OCI-LY7 (cell line): ENCODE results near the gene CLPSL1. TPM values are rescaled to one million over a fixed set of nuclear protein-coding genes. Genes with fewer than 3 reads are reported as not detected.
A peak's percentile ranks its signal among the peaks of the same experiment; 100 is the strongest.

Source experiments
- BruUV-seq: library from RNA; stranded (reverse); fragments of 400-500 nt; replicated peaks from 2 replicates; lab custom pipeline; 2021; lab: Mats Ljungman, UMichigan
- CTCF ChIA-PET: fragments of 300-600 bp; sonication (Branson Sonifier 250); formaldehyde crosslinking; loops from one replicate; lab custom pipeline; 2022; ENCODE audit warnings: antibody characterized with exemption; ENCODE audit not compliant: unreplicated experiment; lab: Charles Lee
- POLR2A ChIA-PET: fragments of 300-600 bp; sonication (Branson Sonifier 250); formaldehyde crosslinking; loops from one replicate; lab custom pipeline; 2022; ENCODE audit warnings: antibody characterized with exemption; lab: Charles Lee
- DNase-seq: peaks from one replicate; pipeline ENCODE4 v3.0.0-alpha.2; 2015; ENCODE audit warnings: low spot score
- H2AFZ ChIP-seq: fragments of 200-600 bp; sonication (generic), shearing (Covaris generic); 2 replicates; pipeline ENCODE4 v1.6.1; 2014; ENCODE audit warnings: mild to moderate bottlenecking, antibody characterized with exemption, low read length, moderate library complexity
- H3K27ac ChIP-seq: fragments of 200-600 bp; sonication (generic); 2 replicates; pipeline ENCODE4 v1.5.1; 2014; ENCODE audit warnings: mixed run types, low read depth, mild to moderate bottlenecking, moderate library complexity, low read length, inconsistent platforms; ENCODE audit not compliant: poor library complexity, severe bottlenecking
- H3K36me3 ChIP-seq: fragments of 200-600 bp; sonication (generic); 2 replicates; pipeline ENCODE4 v1.6.1; 2014; ENCODE audit warnings: mild to moderate bottlenecking, antibody characterized with exemption, low read length, moderate library complexity, mixed read lengths; ENCODE audit not compliant: insufficient read depth
- H3K4me1 ChIP-seq: fragments of 200-600 bp; sonication (generic); 2 replicates; pipeline ENCODE4 v1.5.1; 2014; ENCODE audit warnings: mild to moderate bottlenecking, low read length; ENCODE audit not compliant: insufficient read depth, poor library complexity, severe bottlenecking
- H3K4me2 ChIP-seq: fragments of 200-600 bp; sonication (generic); 2 replicates; pipeline ENCODE4 v1.6.1; 2014; ENCODE audit warnings: mild to moderate bottlenecking, low read length
- H3K4me3 ChIP-seq: fragments of 200-600 bp; sonication (generic); 2 replicates; pipeline ENCODE4 v1.5.1; 2014; ENCODE audit warnings: mild to moderate bottlenecking, low read depth, low read length; ENCODE audit not compliant: poor library complexity, severe bottlenecking
- H3K79me2 ChIP-seq: fragments of 200-600 bp; sonication (generic); 2 replicates; pipeline ENCODE4 v1.6.1; 2016; ENCODE audit warnings: low read depth, mild to moderate bottlenecking, low read length, moderate library complexity, mixed read lengths; ENCODE audit not compliant: insufficient read depth
- H3K9me2 ChIP-seq: fragments of 200-600 bp; sonication (generic); 2 replicates; pipeline ENCODE4 v1.6.1; 2016; ENCODE audit warnings: mild to moderate bottlenecking, low read length, mixed read lengths; ENCODE audit not compliant: insufficient read depth
- H3K9me3 ChIP-seq: fragments of 200-600 bp; sonication (generic); 2 replicates; pipeline ENCODE4 v1.6.1; 2014; ENCODE audit warnings: mild to moderate bottlenecking, mixed run types, low read length, mixed read lengths
- H4K20me1 ChIP-seq: fragments of 200-600 bp; sonication (generic); 2 replicates; pipeline ENCODE4 v1.6.1; 2014; ENCODE audit warnings: mild to moderate bottlenecking, antibody characterized with exemption, low read length, moderate library complexity, mixed read lengths; ENCODE audit not compliant: insufficient read depth
- EZH2phosphoT487 ChIP-seq: fragments of 200-600 bp; sonication (generic); IDR thresholded peaks from 2 replicates; pipeline ENCODE4 v1.6.1; 2018; ENCODE audit warnings: low read depth, borderline replicate concordance, mild to moderate bottlenecking, mixed run types, antibody characterized with exemption, low read length, moderate library complexity, mixed read lengths
- intact Hi-C: fragments of 100-400 bp; cut with micrococcal nuclease; formaldehyde crosslinking; loops from one replicate; pipeline ENCODE4 v1.10.0; 2022; ENCODE audit not compliant: unreplicated experiment
- total RNA-seq, 2 experiments: library from RNA; depleted of rRNA in 1 of 2; stranded (reverse); fragments of >200 nt in 1 of 2; shearing (Covaris generic) in 1 of 2; gene quantifications; 2 replicates each; pipeline ENCODE4 v1.2.3, GENCODE V29; 2014 to 2022
- TF ChIP-seq, protein P1 (sequence below): fragments of 200-600 bp; sonication (generic); conservative IDR thresholded peaks from 2 replicates; pipeline ENCODE4 v1.5.1; 2014; ENCODE audit warnings: mild to moderate bottlenecking, antibody characterized with exemption, low read length, moderate library complexity, mixed read lengths

The CLPSL1 gene
- total RNA-seq, 2 experiments from 2014 or later = not detected

DNA sequence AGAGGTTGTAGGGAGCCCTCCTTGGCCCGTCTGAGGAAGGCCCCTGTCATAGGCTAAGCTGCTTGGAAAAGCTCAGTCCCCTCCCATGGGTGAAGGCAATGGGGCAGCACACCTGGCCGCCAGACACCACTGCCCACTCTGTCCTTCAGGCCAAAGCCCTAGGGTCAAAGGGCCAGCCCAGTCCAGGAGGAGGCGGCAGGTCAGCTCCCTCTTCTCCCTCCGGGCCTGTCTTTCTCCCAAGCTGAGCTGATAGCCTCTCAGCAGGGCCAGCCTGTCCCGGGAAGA, 9.5 kb upstream of the CLPSL1 start:
- TF ChIP-seq EZH2phosphoT487 = no peak
- TF ChIP-seq, protein P1, sequence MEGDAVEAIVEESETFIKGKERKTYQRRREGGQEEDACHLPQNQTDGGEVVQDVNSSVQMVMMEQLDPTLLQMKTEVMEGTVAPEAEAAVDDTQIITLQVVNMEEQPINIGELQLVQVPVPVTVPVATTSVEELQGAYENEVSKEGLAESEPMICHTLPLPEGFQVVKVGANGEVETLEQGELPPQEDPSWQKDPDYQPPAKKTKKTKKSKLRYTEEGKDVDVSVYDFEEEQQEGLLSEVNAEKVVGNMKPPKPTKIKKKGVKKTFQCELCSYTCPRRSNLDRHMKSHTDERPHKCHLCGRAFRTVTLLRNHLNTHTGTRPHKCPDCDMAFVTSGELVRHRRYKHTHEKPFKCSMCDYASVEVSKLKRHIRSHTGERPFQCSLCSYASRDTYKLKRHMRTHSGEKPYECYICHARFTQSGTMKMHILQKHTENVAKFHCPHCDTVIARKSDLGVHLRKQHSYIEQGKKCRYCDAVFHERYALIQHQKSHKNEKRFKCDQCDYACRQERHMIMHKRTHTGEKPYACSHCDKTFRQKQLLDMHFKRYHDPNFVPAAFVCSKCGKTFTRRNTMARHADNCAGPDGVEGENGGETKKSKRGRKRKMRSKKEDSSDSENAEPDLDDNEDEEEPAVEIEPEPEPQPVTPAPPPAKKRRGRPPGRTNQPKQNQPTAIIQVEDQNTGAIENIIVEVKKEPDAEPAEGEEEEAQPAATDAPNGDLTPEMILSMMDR = no peak
- H3K4me1 ChIP-seq = peaks cover 16% of the 10 kb centered on the region
- peak overlapping the region; percentile 33; the same call in 1 of the 2 replicates for H3K4me2 ChIP-seq
- POLR2A ChIA-PET = interaction anchor here (0.9 to 1.0 kb wide), 2 partner anchors 14 to 43 kb away, joined by 3 read pairs; no protein-coding TSS in a partner anchor
- intact Hi-C loops = no loop called here
- no peaks in the 10 kb centered on the region for H3K79me2 ChIP-seq
- no peak for DNase-seq
- no peak overlapping the region for H3K4me3 ChIP-seq
- BruUV-seq = no TSS peak
- no peak overlapping the region for H3K27ac ChIP-seq
- H3K9me3 ChIP-seq = no peaks in the 10 kb centered on the region
- no peaks in the 10 kb centered on the region for H4K20me1 ChIP-seq
- H3K9me2 ChIP-seq = no peaks in the 10 kb centered on the region
- peak overlapping the region; percentile 22; the same call in 1 of the 2 replicates for H2AFZ ChIP-seq
- no peaks in the 10 kb centered on the region for H3K36me3 ChIP-seq
- CTCF ChIA-PET = no interaction called here

DNA sequence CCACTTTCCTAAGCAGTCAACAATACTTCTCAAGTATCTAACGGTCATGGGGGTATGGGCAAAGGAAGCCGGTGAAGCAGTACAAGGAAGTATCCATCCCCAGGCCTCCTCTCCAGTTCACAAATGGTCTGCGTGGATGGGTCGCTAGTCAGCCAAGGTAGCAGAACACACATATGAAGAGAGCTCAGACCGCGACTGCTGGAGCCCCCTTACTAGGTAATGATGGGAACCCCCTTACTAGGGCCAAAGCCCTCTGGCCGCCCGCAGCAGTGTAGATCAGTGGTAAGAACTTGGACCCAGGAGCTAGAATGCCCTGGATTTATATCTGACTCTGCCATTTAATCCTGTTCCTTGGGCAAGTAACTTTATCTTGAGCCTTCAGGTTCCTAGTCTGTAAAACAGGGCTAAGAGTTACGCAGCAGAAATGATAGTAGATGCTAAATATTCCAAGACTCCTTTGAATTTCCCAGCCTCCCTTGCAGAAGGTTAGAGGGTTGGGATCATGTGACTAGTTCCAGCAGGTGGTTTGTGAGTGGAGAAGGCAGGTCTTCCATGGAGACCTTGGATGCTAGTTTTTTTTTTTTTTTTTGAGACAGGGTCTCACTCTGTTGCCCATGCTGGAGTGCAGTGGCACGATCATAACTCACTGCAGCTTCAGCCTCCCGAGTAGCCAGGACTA, 6.6 kb upstream of the CLPSL1 start:
- POLR2A ChIA-PET = interaction anchor here (1.0 kb wide), 1 partner anchor 24 kb away, joined by 3 read pairs; no protein-coding TSS in a partner anchor
- Histone ChIP-seq H3K4me2 (no peak overlapping the region), H3K27ac (no peak overlapping the region), H2AFZ (no peak overlapping the region), H3K9me3 (no peaks in the 10 kb centered on the region), H4K20me1 (no peaks in the 10 kb centered on the region), H3K79me2 (no peaks in the 10 kb centered on the region), H3K4me3 (no peak overlapping the region), H3K4me1 (peaks cover 16% of the 10 kb centered on the region), H3K36me3 (no peaks in the 10 kb centered on the region), H3K9me2 (no peaks in the 10 kb centered on the region)
- BruUV-seq = no TSS peak
- intact Hi-C loops = no loop called here
- CTCF ChIA-PET = no interaction called here
- TF ChIP-seq, protein P1 = no peak
- TF ChIP-seq EZH2phosphoT487 = no peak
- no peak for DNase-seq

DNA sequence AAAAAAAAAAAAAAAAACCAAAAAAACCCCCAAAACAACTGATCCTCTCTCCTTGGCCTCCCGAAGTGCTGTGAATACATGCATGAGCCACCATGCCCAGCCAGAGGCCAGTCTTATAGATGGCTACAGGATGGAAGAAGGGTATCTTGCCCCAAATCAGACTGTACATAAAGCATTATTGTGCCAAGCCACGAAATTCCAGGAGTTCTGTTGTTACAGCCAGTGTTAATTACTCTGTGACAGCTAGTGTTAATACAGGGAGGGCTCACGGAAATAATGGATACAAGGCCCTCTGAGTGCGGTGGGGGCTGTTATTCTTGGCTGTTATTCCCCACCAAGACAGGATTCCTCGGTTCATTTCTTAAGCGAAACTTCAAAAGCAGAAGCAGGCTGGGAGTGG, 5.8 kb upstream of the CLPSL1 start:
- intact Hi-C loops = no loop called here
- CTCF ChIA-PET = no interaction called here
- H3K9me3 ChIP-seq = no peaks in the 10 kb centered on the region
- no TSS peak for BruUV-seq
- no peak overlapping the region for H3K4me3 ChIP-seq
- no peaks in the 10 kb centered on the region for H3K36me3 ChIP-seq
- H3K9me2 ChIP-seq = no peaks in the 10 kb centered on the region
- H3K4me1 ChIP-seq = peaks cover 15% of the 10 kb centered on the region
- no peak for TF ChIP-seq EZH2phosphoT487
- TF ChIP-seq, protein P1 = no peak
- H3K4me2 ChIP-seq = no peak overlapping the region
- H3K27ac ChIP-seq = no peak overlapping the region
- H3K79me2 ChIP-seq = no peaks in the 10 kb centered on the region
- no peak overlapping the region for H2AFZ ChIP-seq
- POLR2A ChIA-PET = interaction anchor here (1.0 kb wide), 1 partner anchor 24 kb away, joined by 3 read pairs; no protein-coding TSS in a partner anchor
- no peak for DNase-seq
- no peaks in the 10 kb centered on the region for H4K20me1 ChIP-seq
